Stimulated activated CD8-positive, alpha-beta memory T cell treated with anti-CD3 and anti-CD28 coated beads, Interleukin-7, amount 100 ng/mL, for 4 hours (primary cell): Measurements from ENCODE around the gene SLC4A5.

Experiments used
- DNase-seq, 2 donors: peaks; one replicate each; pipeline ENCODE4 v3.0.0-alpha.2; 2020; ENCODE audit warnings: low read depth in 2 of 2

SLC4A5 gene, protein sequence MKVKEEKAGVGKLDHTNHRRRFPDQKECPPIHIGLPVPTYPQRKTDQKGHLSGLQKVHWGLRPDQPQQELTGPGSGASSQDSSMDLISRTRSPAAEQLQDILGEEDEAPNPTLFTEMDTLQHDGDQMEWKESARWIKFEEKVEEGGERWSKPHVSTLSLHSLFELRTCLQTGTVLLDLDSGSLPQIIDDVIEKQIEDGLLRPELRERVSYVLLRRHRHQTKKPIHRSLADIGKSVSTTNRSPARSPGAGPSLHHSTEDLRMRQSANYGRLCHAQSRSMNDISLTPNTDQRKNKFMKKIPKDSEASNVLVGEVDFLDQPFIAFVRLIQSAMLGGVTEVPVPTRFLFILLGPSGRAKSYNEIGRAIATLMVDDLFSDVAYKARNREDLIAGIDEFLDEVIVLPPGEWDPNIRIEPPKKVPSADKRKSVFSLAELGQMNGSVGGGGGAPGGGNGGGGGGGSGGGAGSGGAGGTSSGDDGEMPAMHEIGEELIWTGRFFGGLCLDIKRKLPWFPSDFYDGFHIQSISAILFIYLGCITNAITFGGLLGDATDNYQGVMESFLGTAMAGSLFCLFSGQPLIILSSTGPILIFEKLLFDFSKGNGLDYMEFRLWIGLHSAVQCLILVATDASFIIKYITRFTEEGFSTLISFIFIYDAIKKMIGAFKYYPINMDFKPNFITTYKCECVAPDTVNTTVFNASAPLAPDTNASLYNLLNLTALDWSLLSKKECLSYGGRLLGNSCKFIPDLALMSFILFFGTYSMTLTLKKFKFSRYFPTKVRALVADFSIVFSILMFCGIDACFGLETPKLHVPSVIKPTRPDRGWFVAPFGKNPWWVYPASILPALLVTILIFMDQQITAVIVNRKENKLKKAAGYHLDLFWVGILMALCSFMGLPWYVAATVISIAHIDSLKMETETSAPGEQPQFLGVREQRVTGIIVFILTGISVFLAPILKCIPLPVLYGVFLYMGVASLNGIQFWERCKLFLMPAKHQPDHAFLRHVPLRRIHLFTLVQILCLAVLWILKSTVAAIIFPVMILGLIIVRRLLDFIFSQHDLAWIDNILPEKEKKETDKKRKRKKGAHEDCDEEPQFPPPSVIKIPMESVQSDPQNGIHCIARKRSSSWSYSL

GRCh38 chr2:74343316-74343715 is at the start of gene SLC4A5:
SLC4A5 (minus strand) TSS chr2:74343416; CDS start chr2:74315023, 28,393 bp downstream.
- DNase-seq: no peak

- no peak for DNase-seq
Observed at GRCh38 chr2:74392449-74392743, 49.2 kb upstream of the SLC4A5 start.

- DNase-seq: peak; percentile 86 to 91
Observed at GRCh38 chr2:74391580-74392448, 48.6 kb upstream of the SLC4A5 start.

DNA sequence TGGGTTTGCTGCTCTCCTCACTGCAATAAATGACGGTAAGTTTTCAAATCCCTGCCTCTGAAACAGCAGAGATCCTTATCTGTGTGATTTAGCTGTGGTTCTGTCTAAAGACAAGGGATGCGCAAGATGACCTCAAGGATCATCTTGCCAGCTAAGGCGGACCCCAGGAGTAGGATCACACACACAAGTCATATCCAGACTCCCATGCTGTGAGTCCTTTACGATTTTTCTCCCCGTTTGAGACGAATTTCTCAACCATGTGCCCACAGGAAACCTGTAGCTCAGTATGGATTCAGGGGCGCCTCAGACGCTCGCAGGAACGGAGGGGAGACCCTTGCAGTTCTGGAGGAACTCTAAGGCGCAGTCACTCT is 48.0 kb upstream of the SLC4A5 start:
- DNase-seq: no peak

DNA sequence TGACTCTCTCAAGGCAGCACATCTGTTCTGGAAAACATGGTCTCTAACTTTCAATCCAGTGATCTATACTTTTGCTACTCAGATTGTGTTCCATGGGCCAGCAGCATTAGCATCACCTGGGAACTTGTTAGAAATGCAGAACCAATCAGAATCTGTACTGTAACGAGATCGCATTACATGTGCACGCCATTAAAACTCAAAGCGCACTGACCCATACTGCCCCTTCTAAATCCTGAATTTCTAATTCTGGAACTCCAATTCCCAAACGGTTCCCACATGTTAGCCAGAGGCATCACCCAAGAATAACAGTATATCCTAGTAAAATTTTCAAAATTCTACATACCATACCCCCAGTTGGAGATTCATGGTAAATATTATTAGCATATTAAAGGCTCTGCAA is 47.4 kb upstream of the SLC4A5 start:
- no peak for DNase-seq

- no peak for DNase-seq
Observed at GRCh38 chr2:74387346-74387745, 44.1 kb upstream of the SLC4A5 start.

DNA sequence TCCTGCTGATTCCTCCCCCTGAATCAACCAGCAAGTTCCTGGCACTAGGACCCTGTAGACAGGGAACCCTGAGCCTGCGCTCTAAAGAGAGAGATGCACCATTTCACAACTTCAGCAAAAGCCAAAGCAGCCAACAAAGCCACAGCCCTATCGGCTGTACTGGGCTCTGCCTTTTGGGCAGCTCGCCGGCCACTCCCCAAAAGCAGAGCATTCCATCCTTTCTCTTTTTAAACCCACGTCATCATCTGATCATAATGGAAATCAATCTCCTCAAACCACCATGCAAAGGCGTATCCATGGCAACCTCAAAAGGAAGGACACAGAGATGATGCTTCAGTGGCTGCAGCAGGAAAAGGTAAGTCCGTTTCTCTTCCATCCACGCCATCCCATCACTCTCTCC is 42.2 kb upstream of the SLC4A5 start:
- no peak for DNase-seq

DNA sequence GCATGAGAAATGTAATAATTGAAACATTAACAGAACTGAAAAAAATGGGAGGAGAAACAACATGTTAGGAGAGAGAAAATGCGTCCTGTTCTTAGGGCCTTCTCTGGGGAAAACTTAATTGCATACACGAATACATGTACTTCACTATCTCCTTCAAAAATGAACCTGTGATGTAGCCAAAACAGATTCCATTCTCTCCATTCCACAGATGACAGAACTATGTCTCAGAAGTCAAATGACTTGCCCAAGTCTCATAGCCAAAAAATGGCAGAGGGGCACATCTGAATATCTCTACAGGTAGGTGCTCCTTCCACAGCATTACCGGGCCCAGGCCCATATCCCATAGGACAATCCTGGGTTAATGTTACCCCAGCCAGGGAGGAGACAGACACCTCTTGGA is 40.8 kb upstream of the SLC4A5 start:
- no peak for DNase-seq

GRCh38 chr2:74383254-74383653 is 40.0 kb upstream of the SLC4A5 start:
- no peak for DNase-seq

- no peak for DNase-seq
Observed at GRCh38 chr2:74381751-74382150, 38.5 kb upstream of the SLC4A5 start.

DNA sequence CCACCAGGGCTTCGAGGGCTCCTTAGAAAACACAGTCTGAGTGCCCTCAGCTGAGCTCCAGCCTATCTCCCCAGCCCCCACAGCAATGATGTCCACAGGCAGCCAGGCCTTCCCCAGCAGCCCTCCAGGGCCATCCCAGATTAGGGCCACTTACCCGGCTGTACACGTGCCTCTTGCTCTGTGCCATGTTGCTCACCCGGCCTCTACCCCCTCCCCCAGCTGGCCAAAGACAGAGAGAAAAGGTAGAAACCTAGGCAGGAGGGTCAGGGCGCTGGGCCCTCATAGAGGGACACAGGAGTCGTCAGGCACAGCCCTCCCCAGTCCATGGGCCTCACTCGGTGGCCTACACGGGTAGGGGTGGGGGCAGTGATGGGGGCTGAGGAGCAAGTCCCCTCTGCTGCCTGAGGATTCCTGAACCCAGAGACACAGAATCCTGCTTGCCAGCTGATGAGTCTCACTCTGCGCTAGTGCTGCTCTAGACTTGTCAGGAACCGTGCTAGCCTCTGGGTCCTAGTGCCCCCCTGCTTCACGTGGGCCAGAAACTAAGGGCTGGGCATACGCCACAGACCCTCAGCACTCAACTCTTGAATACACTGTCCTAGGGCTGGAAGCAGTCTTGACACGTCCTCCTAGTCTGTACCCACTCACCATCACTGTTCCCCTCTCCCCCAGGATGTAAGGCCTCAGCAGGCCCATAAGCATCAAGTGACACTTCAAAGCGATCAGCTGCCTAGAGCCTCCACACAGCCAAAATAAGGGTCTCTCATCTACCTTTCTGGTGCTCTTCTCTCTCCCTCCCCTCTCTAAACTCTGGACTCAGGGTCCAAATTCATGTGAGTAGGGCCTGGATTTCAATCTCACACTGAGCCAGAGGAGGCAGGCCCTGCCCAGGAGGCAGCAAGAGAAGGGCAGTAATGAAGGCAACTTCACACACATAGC is 36.9 kb upstream of the SLC4A5 start, which contains the start of gene DCTN1:
Gene DCTN1 (minus strand): TSS at position 461 of the 939 bp plus-strand sequence. CDS start 274 bp downstream, at position 187.
- peak in 1 of 2 donors; percentile 8 for DNase-seq

DNA sequence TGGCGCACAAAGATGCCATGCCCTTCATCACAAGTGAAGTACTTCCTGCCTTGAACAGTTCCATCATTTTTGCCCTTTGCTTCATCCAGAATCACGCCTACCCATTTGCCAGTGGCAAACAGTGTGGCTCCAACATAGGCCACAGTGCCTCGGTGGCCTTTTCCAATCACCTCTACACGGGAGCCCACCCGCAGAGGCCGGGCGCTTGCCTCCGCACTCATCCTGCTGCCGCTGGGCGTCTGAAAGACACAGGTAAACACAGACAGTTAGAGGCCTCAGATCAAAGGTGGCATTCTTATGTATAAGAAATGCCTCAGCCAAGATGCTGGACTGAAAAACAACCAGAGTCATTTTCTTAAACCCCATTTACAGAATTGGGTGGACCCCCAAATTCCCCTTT is 34.8 kb upstream of the SLC4A5 start:
- no peak for DNase-seq

DNA sequence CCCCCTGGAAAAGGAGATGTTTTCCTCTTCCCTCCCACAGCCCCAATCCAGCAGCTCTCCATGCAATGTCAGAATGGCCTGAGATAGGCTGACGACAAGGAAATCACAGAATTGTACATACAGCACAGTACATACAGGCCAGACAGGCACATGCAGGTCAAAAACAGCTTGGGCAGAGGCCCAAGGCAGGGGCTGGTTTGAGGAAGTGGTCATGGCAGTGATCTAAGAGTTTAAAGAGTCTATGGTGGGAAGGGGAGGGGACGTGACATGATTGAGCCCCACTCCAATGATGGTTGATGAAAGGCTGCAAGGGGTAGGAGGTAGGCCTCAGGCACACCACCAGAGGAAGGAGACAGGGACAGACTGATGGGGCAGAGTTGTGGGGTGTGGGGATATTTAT is 32.6 kb upstream of the SLC4A5 start:
- no peak for DNase-seq

DNA sequence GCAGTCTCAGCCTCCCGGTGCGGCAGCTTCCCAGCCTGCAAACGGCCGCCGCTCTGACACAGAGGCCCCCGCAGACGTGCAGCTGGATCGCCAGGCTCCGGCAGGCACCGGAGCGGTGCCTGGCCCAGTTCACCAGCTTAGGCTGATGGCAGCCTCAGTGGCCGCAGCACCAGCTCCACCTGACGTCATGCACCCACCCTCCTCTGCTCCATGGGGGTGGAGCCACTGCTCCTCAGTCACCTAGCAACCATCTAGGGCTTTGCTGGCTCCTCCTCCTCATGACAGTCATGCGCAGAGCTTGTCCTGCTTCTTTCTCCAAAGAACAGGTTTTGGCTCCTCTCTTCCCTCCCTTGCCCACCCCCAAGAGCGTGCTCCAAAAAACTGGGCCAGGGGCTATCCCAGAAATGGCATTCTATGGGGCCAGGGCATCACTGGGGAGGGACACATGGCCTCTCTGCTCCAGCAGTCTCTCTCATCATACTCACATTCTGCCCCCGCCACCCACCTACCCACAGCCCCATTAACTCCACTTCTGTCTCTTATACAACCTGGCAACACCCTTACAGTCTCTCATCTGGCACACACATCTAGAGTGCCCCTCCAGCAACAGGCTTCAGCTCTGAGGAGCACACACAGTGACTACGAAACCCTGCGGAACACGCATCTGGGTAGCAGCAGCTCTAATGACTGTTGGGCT is 31.4 kb upstream of the SLC4A5 start:
- DNase-seq: no peak

DNA sequence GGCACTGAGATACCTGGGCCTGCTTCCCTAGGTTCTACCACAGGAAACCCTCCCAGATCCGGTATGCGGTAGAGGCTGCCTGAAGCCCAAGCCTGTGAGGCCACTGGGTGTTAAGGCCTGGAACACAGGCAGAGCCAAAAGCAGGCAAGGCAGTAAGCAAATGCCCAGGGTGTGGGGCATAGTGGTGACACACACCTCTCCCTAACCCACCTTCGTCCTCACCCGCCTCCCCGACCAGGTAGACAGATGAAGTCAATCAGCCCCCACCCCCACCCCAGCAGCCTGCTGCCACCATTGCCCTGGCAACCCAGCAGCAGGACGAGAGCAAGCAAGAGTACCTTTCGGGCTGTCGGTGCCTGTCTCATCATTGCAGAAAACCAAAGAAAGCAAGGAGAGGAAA is 30.8 kb upstream of the SLC4A5 start:
- no peak for DNase-seq

- DNase-seq: no peak
Observed at GRCh38 chr2:74373221-74373676, 30.0 kb upstream of the SLC4A5 start.

GRCh38 chr2:74372674-74373073 is 29.5 kb upstream of the SLC4A5 start:
- no peak for DNase-seq

DNA sequence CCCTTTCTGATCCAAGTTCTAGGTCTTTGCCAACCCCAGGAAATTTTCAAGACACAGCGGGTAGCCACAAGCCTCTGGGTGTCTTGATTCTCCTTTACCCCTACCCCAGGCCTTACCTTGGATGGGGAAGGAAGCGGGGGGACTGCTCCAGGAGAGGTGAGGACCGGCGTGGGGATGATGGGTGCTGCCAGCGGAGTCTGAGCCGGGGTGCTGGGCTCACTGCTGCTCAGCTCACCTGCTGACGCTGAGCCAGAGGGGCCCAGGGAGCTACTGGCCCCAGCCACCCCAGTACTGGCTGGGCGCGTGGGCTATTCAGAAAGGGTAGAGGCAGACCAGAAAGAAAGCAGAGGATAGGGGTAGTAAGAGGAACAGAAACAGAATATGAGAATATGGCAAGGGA is 28.2 kb upstream of the SLC4A5 start:
- DNase-seq: no peak

DNA sequence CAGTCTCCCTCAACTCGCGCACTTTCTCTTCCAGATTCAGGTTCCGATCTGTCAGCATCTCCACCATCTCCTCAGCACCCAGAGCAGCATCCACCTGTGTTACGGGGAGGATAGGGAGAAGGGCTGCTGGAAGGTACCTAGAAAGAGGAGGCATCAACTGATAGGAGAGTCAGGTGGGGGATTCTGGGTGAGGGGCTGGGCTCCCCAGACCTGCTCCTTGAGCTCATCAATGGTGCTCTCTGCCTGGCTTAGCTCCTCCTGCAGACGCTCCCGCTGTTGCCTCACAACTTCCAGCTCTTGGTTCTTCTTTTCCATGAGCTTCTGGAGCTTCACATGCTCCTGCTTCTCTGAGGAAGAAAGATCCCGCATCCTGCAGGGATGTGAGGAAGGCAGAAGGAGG is 26.8 kb upstream of the SLC4A5 start:
- no peak for DNase-seq

GRCh38 chr2:74368499-74368898 is 25.3 kb upstream of the SLC4A5 start:
- DNase-seq: no peak
